Stimulated activated CD4-positive, alpha-beta T cell treated with anti-CD3 and anti-CD28 coated beads, Interleukin-1b, Interleukin-23, amount 100 ng/mL, for 48 hours (primary cell): Measurements from ENCODE around the gene DPH6.
"Not testable (repeated sequence)": the region's sequence is repeated elsewhere in the genome, so short reads cannot be mapped to it uniquely, and the experiment has no call there.

Source experiments
- DNase-seq: peaks from one replicate; pipeline ENCODE4 v3.0.0-alpha.2; 2020

The DPH6 gene

GRCh38 chr15:35431281-35431680 lies 114.7 kb downstream of the DPH6 start:
- DNase-seq: no peak

DNA sequence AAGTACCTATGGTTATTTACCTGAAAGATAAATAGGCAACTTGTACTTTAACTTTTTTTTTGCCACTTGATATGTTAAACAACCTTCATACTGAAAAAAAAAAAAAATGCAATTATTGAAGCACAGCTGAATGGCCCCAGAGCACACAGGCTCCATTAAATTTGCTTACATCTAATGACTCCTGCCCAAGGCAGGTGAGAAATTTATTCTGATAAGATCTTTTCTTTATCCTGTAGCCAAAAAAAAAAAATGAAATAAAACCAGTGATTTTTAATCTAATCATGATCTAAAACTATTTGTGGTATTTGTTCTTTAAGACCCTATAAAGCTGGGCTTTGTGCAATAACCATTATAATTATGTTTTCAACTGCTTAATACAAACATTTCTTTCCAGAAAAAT lies 115.7 kb downstream of the DPH6 start:
- DNase-seq: no peak

- no peak for DNase-seq
Observed at GRCh38 chr15:35427496-35427895, 118.5 kb downstream of the DPH6 start.

DNA sequence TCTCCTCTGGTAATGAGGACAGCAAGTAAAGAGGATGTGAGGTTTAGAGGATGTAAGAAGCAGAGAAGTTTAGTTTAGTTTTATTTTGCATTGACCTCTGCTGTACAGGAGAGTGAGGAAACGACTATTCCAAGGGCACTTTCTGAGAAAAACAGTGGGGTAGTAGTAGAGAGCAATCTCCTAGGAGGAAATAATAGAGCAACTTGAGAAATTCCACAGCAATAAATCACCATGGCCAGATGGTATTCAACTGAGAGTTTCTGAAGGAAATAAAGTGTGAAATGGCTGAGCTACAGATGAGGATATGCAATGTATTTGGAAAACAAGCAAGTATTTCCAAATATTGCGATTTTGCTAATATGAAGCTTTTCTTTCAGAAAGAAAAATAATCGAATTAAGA lies 118.9 kb downstream of the DPH6 start:
- DNase-seq: no peak

GRCh38 chr15:35410775-35411174 lies 135.2 kb downstream of the DPH6 start:
- no peak for DNase-seq

GRCh38 chr15:35399901-35400300 lies 146.1 kb downstream of the DPH6 start:
- DNase-seq: no peak

- no peak for DNase-seq
Observed at GRCh38 chr15:35397027-35397426, 148.9 kb downstream of the DPH6 start.

DNA sequence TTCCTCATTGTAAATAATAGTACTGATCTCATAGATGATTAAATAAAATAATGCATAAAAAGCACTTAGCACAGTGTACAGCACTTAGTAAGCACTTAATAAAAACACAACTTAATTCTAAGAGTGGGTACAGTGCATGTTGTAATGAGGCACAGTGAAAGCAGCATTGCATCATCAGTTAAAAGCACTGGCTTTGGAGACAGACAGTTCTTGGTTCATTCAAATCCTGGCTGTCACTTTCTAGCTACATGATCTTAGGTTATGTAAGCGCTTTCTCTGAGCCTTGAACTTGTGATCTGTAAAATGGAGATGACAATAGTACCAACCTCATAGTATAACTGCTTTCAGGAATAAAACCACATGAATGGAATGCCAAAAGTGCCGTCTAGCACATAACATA lies 151.5 kb downstream of the DPH6 start:
- DNase-seq: no peak

DNA sequence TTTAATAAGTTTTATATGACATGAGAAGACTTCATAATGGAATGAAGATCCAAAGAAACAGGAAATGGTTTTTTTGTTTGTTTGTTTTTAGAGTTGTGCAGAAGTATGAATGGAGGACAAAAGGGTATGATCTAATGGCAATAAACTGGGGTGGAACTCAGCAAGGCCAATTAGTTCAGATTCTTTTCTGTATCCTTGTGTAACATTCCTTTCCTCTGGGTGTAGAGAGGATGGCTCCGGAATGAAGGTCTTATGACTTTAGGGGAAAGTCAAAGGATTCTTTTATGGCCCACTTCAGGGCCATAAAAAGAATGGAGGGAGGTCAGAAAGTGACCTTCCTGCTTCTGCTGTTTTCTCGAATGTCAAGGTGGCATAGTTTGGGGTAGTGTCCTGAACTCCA lies 152.6 kb downstream of the DPH6 start:
- no peak for DNase-seq

GRCh38 chr15:35391408-35391984 lies 154.5 kb downstream of the DPH6 start:
- not testable (repeated sequence) for DNase-seq

DNA sequence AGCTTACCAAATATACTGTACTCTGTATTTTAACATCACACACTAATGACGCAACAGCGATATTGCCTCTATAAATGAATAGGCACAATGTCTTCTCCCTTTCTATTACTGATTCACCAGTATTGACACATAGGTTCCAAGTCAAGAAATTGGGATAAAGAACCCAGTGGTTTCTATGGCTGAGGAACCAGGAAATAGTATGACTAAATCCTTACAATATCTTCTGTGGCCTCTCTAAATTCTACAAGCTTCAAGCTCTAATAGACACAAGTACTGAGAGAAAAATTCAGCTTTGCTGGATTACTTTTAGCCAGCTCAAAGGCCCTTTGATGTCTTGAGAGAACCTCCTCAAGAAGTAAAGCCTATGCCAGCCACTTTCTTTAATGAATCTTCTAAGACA lies 162.5 kb downstream of the DPH6 start:
- no peak for DNase-seq

DNA sequence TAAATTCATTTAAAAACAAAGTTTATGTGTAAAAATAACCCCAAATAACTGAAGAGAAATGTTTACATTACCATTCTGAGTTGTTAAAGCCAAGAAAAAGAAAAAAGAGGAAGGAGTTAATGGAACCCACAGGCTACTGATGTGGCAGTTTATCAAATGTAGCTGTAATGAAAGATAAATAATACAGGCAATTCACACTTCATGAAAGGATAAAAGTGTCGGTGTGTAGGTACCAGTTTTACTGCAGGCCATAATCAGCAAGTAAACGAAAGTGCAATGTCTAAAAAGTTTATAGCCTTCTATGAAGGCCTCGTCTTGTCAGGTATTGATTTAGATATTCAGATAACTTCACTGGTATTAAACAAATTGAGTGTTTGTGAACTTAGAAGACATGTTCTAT lies 164.6 kb downstream of the DPH6 start:
- no peak for DNase-seq

DNA sequence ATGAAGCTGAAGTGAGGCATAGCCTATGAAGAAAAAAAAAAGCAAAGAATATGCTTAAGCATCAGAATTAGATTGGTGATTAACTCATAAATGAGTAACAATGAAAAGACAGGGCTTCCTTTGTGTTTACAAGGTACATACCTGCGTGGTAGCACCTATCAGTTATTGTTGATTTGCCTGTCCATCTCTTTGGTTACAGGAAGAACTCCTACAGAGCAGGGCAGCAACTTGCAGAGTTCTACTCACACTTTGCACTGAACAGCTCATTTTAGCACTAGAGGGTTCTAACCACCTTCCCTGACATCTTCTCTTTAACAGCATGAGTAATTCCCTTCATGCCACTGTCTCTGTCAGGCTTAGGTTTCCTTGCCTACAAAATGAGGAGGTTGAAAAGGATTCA lies 166.0 kb downstream of the DPH6 start:
- DNase-seq: no peak

- DNase-seq: not testable (repeated sequence)
Observed at GRCh38 chr15:35378454-35378853, 167.5 kb downstream of the DPH6 start.

DNA sequence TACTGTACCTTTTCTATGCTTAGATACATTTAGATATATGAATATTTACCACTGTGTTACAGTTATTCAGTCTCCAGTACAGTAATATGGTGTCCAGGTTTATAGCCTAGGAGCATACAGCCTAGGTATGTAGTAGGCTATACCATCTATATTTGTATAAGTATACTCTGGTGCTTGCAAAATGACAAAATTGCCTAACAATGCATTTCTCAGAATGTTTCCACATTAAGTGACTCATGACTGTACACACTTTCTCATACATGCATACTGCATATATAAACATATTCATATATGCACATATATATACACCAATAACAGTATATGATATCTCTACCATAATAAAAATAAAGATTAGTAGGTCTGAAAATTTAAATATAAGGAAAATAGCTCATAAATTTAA lies 169.3 kb downstream of the DPH6 start:
- DNase-seq: no peak

DNA sequence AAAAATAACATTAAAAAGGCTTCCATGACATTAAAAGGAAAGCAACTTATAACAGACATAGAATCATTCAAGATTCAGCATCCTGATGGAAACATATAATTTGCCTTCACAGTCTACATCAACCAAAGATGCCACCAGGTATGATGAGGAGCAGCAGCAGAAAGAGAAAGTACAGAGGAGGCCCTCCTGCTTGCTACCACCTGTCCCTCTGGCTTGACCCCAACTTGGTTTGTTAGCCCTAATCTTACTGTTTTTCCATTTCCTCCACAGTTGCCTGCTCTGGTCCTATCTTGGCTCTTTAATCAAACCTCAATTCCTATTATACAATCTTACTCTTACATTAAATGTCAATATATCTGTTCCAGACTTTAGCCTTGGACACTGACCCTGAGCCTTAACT lies 171.3 kb downstream of the DPH6 start:
- DNase-seq: no peak

GRCh38 chr15:35362195-35362829 lies 183.7 kb downstream of the DPH6 start:
- DNase-seq: no peak

DNA sequence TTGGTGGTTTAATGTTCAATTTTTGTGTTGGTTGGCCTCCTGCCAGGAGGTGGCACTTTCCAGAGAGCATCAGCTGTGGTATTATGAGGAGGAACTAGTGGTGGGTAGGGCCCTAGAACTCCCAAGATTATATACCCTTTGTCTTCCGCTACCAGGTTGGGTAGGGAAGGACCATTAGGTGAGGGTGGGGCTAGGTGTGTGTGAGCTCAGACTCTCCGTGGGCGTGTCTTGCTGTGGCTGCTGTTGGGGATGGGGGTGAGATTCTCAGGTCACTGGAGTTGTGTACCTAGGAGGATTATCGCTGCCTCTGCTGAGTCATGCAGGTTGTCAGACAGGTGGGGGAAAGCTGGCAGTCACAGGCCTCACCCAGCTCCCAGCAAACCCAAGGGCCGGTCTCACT lies 187.1 kb downstream of the DPH6 start:
- no peak for DNase-seq

DNA sequence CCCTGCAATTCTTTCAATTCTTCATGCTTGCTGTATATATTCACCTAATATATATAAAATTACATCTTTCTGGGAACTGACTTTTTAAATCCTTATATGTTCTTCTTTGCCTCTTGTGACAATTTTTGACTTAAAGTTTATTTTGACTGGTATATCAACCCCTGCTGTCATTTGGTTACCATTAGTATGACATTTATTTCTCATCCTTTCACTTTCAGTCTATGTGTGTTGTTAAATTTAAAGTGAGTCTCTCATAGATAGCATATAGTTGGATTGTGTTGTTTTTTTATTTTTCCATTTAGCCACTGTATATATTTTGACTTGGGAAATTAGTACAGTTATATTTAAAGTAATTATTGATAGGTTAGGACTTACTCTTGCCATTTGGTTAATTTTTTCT lies 194.9 kb downstream of the DPH6 start:
- DNase-seq: no peak

DNA sequence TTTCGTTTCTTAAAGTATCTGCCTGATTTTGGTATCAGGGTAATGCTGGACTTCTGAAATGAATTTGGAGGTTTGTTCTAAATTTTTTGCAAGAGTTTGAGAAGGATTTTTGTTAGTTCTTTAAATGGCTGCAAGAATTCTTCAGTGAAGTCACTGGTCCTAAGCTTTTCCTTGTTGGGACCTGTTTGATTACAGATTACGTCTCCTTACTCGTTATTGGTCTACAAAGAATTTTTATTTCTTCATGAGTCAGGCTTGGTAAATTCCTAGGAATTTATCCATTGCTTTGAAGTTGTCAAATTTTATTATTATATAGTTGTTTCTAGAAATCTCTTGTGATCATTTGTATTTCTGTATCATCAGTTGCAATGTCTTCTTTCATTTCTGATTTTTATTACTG lies 196.0 kb downstream of the DPH6 start:
- no peak for DNase-seq

- no peak for DNase-seq
Observed at GRCh38 chr15:35330916-35331315, 215.0 kb downstream of the DPH6 start.

- DNase-seq: no peak
Observed at GRCh38 chr15:35330048-35330695, 215.8 kb downstream of the DPH6 start.

DNA sequence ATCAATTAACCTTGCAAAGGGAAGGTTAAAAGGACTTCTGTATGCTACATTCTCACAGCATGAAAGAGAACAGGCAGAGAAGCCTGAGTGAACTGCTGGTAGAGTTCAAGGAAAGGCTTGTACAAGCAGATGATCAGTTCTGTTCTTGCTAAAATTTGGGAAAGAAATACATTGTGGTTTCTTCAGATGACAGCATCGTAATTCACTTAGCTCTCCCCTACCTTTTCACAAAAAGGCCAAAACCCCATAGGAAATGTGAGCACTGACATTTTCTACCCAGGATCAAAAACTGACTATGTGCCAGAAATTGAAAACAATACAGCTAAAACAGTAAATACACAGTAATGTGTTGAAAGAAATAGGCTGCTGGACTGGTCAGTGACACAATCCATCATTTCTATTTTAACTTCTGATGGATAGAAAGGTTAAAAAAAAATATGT lies 216.4 kb downstream of the DPH6 start:
- DNase-seq: no peak

- not testable (repeated sequence) for DNase-seq
Observed at GRCh38 chr15:35328836-35329235, 217.1 kb downstream of the DPH6 start.

- no peak for DNase-seq
Observed at GRCh38 chr15:35327789-35328188, 218.2 kb downstream of the DPH6 start.
